SU-DHL-6 (cell line): ENCODE results near the gene PANK2.

ENCODE experiments used
- H2AFZ ChIP-seq: fragments of 200-600 bp; sonication (generic); 2 replicates; pipeline ENCODE4 v1.6.1; 2014; ENCODE audit warnings: low read depth, mild to moderate bottlenecking, moderate library complexity, mixed read lengths, antibody characterized with exemption, low read length; ENCODE audit not compliant: severe bottlenecking
- H3F3A ChIP-seq: fragments of 200-600 bp; shearing (Covaris generic); 2 replicates; pipeline ENCODE4 v1.6.0; 2016; ENCODE audit warnings: antibody characterized with exemption, mild to moderate bottlenecking; ENCODE audit not compliant: insufficient read depth
- H3K27ac ChIP-seq: fragments of 200-600 bp; sonication (generic); 2 replicates; pipeline ENCODE4 v1.5.1; 2016; ENCODE audit warnings: low read depth, mild to moderate bottlenecking, low read length, moderate library complexity, mixed read lengths
- H3K27me3 ChIP-seq: fragments of 200-600 bp; sonication (generic), shearing (Covaris generic); 2 replicates; pipeline ENCODE4 v1.6.0; 2014; ENCODE audit warnings: mild to moderate bottlenecking, low read length
- H3K36me3 ChIP-seq: fragments of 200-600 bp; sonication (generic); 2 replicates; pipeline ENCODE4 v1.6.1; 2014; ENCODE audit warnings: mild to moderate bottlenecking, low read length, mixed read lengths
- H3K4me2 ChIP-seq: fragments of 300-600, 200-600 bp; shearing (Covaris generic), sonication (generic); 2 replicates; pipeline ENCODE4 v1.6.0; 2014; ENCODE audit warnings: low read length, low read depth, mild to moderate bottlenecking; ENCODE audit not compliant: poor library complexity, severe bottlenecking
- H3K4me3 ChIP-seq: fragments of 200-600 bp; sonication (generic); 2 replicates; pipeline ENCODE4 v1.5.1; 2014; ENCODE audit warnings: antibody characterized with exemption, low read length, mild to moderate bottlenecking, mixed read lengths; ENCODE audit not compliant: insufficient read depth, poor library complexity, severe bottlenecking
- H3K79me2 ChIP-seq: fragments of 200-600 bp; sonication (generic); 2 replicates; pipeline ENCODE4 v1.6.1; 2014; ENCODE audit warnings: mild to moderate bottlenecking, low read length, moderate library complexity; ENCODE audit not compliant: insufficient read depth
- H3K9ac ChIP-seq: fragments of 200-600 bp; sonication (generic); 2 replicates; pipeline ENCODE4 v1.7.0; 2014; ENCODE audit warnings: mild to moderate bottlenecking, low read length
- H3K9me2 ChIP-seq: fragments of 200-600 bp; sonication (generic); replicated peaks from 2 replicates; pipeline ENCODE4 v1.6.1; 2014; ENCODE audit warnings: low read length; ENCODE audit not compliant: insufficient read depth
- H3K9me3 ChIP-seq: fragments of 200-600 bp; sonication (generic); 2 replicates; pipeline ENCODE4 v1.6.1; 2014; ENCODE audit warnings: low read length, mixed read lengths; ENCODE audit not compliant: insufficient read depth
- H4K20me1 ChIP-seq: fragments of 200-600 bp; sonication (generic); 2 replicates; pipeline ENCODE4 v1.6.1; 2014; ENCODE audit warnings: low read depth, mild to moderate bottlenecking, antibody characterized with exemption, low read length, moderate library complexity, mixed read lengths
- EZH2phosphoT487 ChIP-seq: fragments of 200-600 bp; sonication (generic), shearing (Covaris generic); conservative IDR thresholded peaks from 2 replicates; pipeline ENCODE4 v1.6.1; 2018; ENCODE audit warnings: mild to moderate bottlenecking, antibody characterized with exemption, low read length, moderate library complexity, mixed read lengths
- TF ChIP-seq, protein P1 (sequence below): fragments of 200-600 bp; sonication (generic); IDR thresholded peaks from one replicate; pipeline ENCODE4 v1.5.1; 2017; ENCODE audit warnings: antibody characterized with exemption, mild to moderate bottlenecking, low read length, moderate library complexity; ENCODE audit not compliant: insufficient read depth, poor library complexity, severe bottlenecking

PANK2 gene

DNA sequence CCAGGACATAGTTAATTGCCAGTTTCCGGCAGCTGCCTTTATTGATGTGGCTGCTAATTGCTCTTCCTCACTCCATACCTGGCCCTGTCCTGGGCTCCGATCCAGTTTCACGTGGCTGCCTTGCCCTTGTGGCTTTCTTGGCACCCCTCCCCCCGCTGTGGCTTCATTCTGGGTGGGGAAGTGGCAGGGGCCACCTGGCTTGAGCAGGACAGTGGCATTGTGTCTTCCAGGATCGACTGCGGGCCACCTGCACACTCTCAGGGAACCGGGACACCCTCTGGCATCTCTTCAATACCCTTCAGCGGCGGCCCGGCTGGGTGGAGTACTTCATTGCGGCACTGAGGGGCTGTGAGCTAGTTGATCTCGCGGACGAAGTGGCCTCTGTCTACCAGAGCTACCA lies 31.8 kb upstream of the PANK2 start:
- no peak for TF ChIP-seq EZH2phosphoT487
- TF ChIP-seq, protein P1, sequence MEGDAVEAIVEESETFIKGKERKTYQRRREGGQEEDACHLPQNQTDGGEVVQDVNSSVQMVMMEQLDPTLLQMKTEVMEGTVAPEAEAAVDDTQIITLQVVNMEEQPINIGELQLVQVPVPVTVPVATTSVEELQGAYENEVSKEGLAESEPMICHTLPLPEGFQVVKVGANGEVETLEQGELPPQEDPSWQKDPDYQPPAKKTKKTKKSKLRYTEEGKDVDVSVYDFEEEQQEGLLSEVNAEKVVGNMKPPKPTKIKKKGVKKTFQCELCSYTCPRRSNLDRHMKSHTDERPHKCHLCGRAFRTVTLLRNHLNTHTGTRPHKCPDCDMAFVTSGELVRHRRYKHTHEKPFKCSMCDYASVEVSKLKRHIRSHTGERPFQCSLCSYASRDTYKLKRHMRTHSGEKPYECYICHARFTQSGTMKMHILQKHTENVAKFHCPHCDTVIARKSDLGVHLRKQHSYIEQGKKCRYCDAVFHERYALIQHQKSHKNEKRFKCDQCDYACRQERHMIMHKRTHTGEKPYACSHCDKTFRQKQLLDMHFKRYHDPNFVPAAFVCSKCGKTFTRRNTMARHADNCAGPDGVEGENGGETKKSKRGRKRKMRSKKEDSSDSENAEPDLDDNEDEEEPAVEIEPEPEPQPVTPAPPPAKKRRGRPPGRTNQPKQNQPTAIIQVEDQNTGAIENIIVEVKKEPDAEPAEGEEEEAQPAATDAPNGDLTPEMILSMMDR: no peak
- H2AFZ ChIP-seq: no peak overlapping the region
- no peak overlapping the region for H3K4me2 ChIP-seq
- H3K9me2 ChIP-seq: no peaks in the 10 kb centered on the region
- H3K79me2 ChIP-seq: no peaks in the 10 kb centered on the region
- peaks cover 6% of the 10 kb centered on the region for H3K36me3 ChIP-seq
- H3K4me3 ChIP-seq: no peak overlapping the region
- no peaks in the 10 kb centered on the region for H3F3A ChIP-seq
- no peaks in the 10 kb centered on the region for H3K27me3 ChIP-seq
- no peak overlapping the region for H3K27ac ChIP-seq
- H4K20me1 ChIP-seq: no peaks in the 10 kb centered on the region
- no peaks in the 10 kb centered on the region for H3K9me3 ChIP-seq
- no peak overlapping the region for H3K9ac ChIP-seq

DNA sequence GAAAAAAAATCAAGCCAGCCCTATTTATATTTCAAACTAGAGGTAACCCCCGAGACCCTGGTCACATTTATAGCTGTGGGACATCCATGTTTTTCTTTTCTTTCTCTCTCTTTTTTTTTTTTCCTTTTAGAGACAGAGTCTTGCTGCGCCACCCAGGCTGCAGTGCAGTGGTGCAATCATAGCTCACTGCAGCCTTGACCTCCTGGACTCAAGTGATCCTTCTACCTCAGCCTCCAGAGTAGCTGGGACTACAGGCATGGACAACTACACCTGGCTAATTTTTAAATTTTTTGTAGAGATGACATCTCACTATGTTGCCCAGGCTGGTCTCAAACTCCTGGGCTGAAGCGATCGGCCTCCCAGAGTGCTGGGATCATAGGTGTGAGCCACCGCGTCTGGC lies 30.5 kb upstream of the PANK2 start:
- Histone ChIP-seq H3K27ac (no peak overlapping the region), H3K4me2 (no peak overlapping the region), H3K79me2 (no peaks in the 10 kb centered on the region), H3K9ac (no peak overlapping the region), H4K20me1 (no peaks in the 10 kb centered on the region), H3K27me3 (no peaks in the 10 kb centered on the region), H3K9me3 (no peaks in the 10 kb centered on the region), H3K36me3 (peaks cover 8% of the 10 kb centered on the region), H3K9me2 (no peaks in the 10 kb centered on the region), H2AFZ (no peak overlapping the region), H3F3A (no peaks in the 10 kb centered on the region), H3K4me3 (no peak overlapping the region)
- no peak for TF ChIP-seq EZH2phosphoT487
- TF ChIP-seq, protein P1: no peak

DNA sequence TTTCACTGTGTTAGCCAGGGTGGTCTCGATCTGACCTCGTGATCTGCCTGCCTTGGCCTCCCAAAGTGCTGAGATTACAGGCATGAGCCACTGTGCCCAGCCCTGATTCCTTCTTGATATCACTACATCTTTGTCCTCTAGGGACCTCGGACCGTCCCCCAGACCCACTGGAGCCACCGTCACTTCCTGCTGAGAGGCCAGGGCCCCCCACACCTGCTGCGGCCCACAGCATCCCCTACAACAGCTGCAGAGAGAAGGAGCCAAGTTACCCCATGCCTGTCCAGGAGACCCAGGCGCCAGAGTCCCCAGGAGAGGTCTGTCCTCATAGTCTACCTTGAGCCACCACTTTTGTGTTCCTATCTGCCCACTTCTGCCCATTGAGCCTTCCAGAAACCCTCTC lies 28.0 kb upstream of the PANK2 start:
- no peaks in the 10 kb centered on the region for H4K20me1 ChIP-seq
- H3K9ac ChIP-seq: no peak overlapping the region
- H3K4me3 ChIP-seq: no peak overlapping the region
- H3K9me3 ChIP-seq: no peaks in the 10 kb centered on the region
- peaks cover 8% of the 10 kb centered on the region for H3K36me3 ChIP-seq
- no peaks in the 10 kb centered on the region for H3K79me2 ChIP-seq
- H3K27me3 ChIP-seq: no peaks in the 10 kb centered on the region
- no peaks in the 10 kb centered on the region for H3F3A ChIP-seq
- no peak overlapping the region for H2AFZ ChIP-seq
- no peaks in the 10 kb centered on the region for H3K9me2 ChIP-seq
- H3K4me2 ChIP-seq: no peak overlapping the region
- no peak for TF ChIP-seq EZH2phosphoT487
- TF ChIP-seq, protein P1: no peak
- H3K27ac ChIP-seq: no peak overlapping the region
